H9 (cell line): ENCODE data around the gene CCDC81. TPM values are rescaled to one million over a fixed set of nuclear protein-coding genes. Genes with fewer than 3 reads are reported as not detected.

ENCODE experiments used
- DNase-seq: peaks from one replicate; pipeline ENCODE4 v3.0.0-alpha.2; 2017
- H2AFZ ChIP-seq: one replicate; pipeline ENCODE4 v1.6.1; 2013; ENCODE audit warnings: mild to moderate bottlenecking, low read length, control low read depth, moderate library complexity
- H2AK5ac ChIP-seq: 2 replicates; pipeline ENCODE4 v1.6.1; 2013; ENCODE audit warnings: low read length, control low read depth, mixed read lengths; ENCODE audit not compliant: insufficient read length
- H2BK120ac ChIP-seq: one replicate; pipeline ENCODE4 v1.6.1; 2013; ENCODE audit warnings: low read depth, mild to moderate bottlenecking, low read length, control low read depth, inconsistent platforms; ENCODE audit not compliant: poor library complexity, severe bottlenecking
- H2BK12ac ChIP-seq: 2 replicates; pipeline ENCODE4 v1.6.1; 2013; ENCODE audit warnings: low read length, control low read depth, mixed read lengths, low read depth; ENCODE audit not compliant: insufficient read length
- H2BK15ac ChIP-seq: 2 replicates; pipeline ENCODE4 v1.6.1; 2013; ENCODE audit warnings: low read depth, low read length, control low read depth
- H2BK20ac ChIP-seq: one replicate; pipeline ENCODE4 v1.6.1; 2013; ENCODE audit warnings: low read depth, mild to moderate bottlenecking, low read length, control low read depth, inconsistent platforms; ENCODE audit not compliant: poor library complexity, severe bottlenecking
- H2BK5ac ChIP-seq: 2 replicates; pipeline ENCODE4 v1.6.1; 2013; ENCODE audit warnings: low read length, control low read depth, mixed read lengths; ENCODE audit not compliant: insufficient read length
- H3K14ac ChIP-seq: 2 replicates; pipeline ENCODE4 v1.6.1; 2013; ENCODE audit warnings: low read length, control low read depth; ENCODE audit not compliant: insufficient read depth
- H3K18ac ChIP-seq: 2 replicates; pipeline ENCODE4 v1.6.1; 2013; ENCODE audit warnings: low read depth, mild to moderate bottlenecking, mixed read lengths, low read length, control low read depth; ENCODE audit not compliant: insufficient read length
- H3K23ac ChIP-seq: 2 replicates; pipeline ENCODE4 v1.6.1; 2013; ENCODE audit warnings: low read length, control low read depth, mixed read lengths, low read depth; ENCODE audit not compliant: insufficient read length
- H3K23me2 ChIP-seq: 2 replicates; pipeline ENCODE4 v1.6.1; 2013; ENCODE audit warnings: low read depth, mild to moderate bottlenecking, mixed read lengths, low read length, control low read depth; ENCODE audit not compliant: insufficient read length, poor library complexity, severe bottlenecking
- H3K27ac ChIP-seq: 2 replicates; pipeline ENCODE4 v1.5.1; 2013; ENCODE audit warnings: low read length, control low read depth, mixed read lengths, low read depth; ENCODE audit not compliant: insufficient read length
- H3K27me3 ChIP-seq: 2 replicates; pipeline ENCODE4 v1.6.1; 2013; ENCODE audit warnings: low read length, control low read depth, inconsistent platforms; ENCODE audit not compliant: insufficient read depth
- H3K4ac ChIP-seq: 2 replicates; pipeline ENCODE4 v1.6.1; 2013; ENCODE audit warnings: low read depth, mild to moderate bottlenecking, control low read depth, inconsistent platforms, low read length, moderate library complexity
- H3K4me1 ChIP-seq: 2 replicates; pipeline ENCODE4 v1.6.1; 2013; ENCODE audit warnings: low read length, control low read depth, inconsistent platforms; ENCODE audit not compliant: insufficient read depth
- H3K4me2 ChIP-seq: 2 replicates; pipeline ENCODE4 v1.6.1; 2013; ENCODE audit warnings: low read length, control low read depth, mixed read lengths; ENCODE audit not compliant: insufficient read length, insufficient read depth
- H3K56ac ChIP-seq: 2 replicates; pipeline ENCODE4 v1.6.1; 2013; ENCODE audit warnings: low read depth, mild to moderate bottlenecking, mixed read lengths, low read length, control low read depth; ENCODE audit not compliant: insufficient read length
- H3K79me1 ChIP-seq: 2 replicates; pipeline ENCODE4 v1.6.1; 2013; ENCODE audit warnings: low read depth, mild to moderate bottlenecking, moderate library complexity, low read length, control low read depth, inconsistent platforms; ENCODE audit not compliant: insufficient read depth, poor library complexity, severe bottlenecking
- H3K79me2 ChIP-seq: 2 replicates; pipeline ENCODE4 v1.6.1; 2013; ENCODE audit warnings: low read length, control low read depth, inconsistent platforms; ENCODE audit not compliant: insufficient read depth
- H3K9ac ChIP-seq: 2 replicates; pipeline ENCODE4 v1.6.1; 2013; ENCODE audit warnings: low read length, control low read depth, mixed read lengths; ENCODE audit not compliant: insufficient read length; ENCODE audit errors: extremely low read depth
- H3K9me3 ChIP-seq: one replicate; pipeline ENCODE4 v1.6.1; 2013; ENCODE audit warnings: low read depth, low read length, inconsistent platforms; ENCODE audit not compliant: control insufficient read depth
- H3T11ph ChIP-seq: one replicate; pipeline ENCODE4 v1.6.1; 2013; ENCODE audit warnings: mild to moderate bottlenecking, low read length, control low read depth, inconsistent platforms
- H4K20me1 ChIP-seq: one replicate; pipeline ENCODE4 v1.6.1; 2013; ENCODE audit not compliant: control insufficient read depth, insufficient read length, insufficient read depth
- H4K5ac ChIP-seq: 2 replicates; pipeline ENCODE4 v1.6.1; 2013; ENCODE audit warnings: low read depth, mild to moderate bottlenecking, mixed read lengths, low read length, control low read depth; ENCODE audit not compliant: insufficient read length
- H4K8ac ChIP-seq: replicated peaks from 2 replicates; pipeline ENCODE4 v1.6.1; 2013; ENCODE audit warnings: low read length, control low read depth, mixed read lengths, low read depth; ENCODE audit not compliant: insufficient read length
- H4K91ac ChIP-seq: 2 replicates; pipeline ENCODE4 v1.6.1; 2013; ENCODE audit warnings: low read depth, mild to moderate bottlenecking, moderate library complexity, mixed read lengths, low read length, control low read depth; ENCODE audit not compliant: insufficient read length
- H3K27ac Mint-ChIP-seq, 3 experiments: 2 replicates in 2 of 3; 3 replicates in 1 of 3; pipeline ENCODE4 v1.8.0; 2020 to 2021; ENCODE audit warnings: mixed read lengths in 3 of 3, mild to moderate bottlenecking in 1 of 3, moderate library complexity in 1 of 3
- H3K27me3 Mint-ChIP-seq: 2 replicates; pipeline ENCODE4 v1.8.0; 2021; ENCODE audit warnings: low read depth, mild to moderate bottlenecking, moderate library complexity, mixed read lengths
- H3K36me3 Mint-ChIP-seq, 3 experiments: 2 replicates in 2 of 3; 3 replicates in 1 of 3; pipeline ENCODE4 v1.8.0; 2020 to 2021; ENCODE audit warnings: low read depth in 3 of 3, mixed read lengths in 3 of 3; ENCODE audit not compliant: insufficient read depth in 1 of 3
- H3K4me1 Mint-ChIP-seq, 2 experiments: 2 replicates each; pipeline ENCODE4 v1.8.0; 2020; ENCODE audit warnings: mixed read lengths in 2 of 2
- H3K4me3 Mint-ChIP-seq, 2 experiments: 2 replicates in 1 of 2; 3 replicates in 1 of 2; pipeline ENCODE4 v1.8.0; 2020 to 2021; ENCODE audit warnings: mild to moderate bottlenecking in 2 of 2, mixed read lengths in 2 of 2, moderate library complexity in 1 of 2
- H3K9me3 Mint-ChIP-seq, 2 experiments: 2 replicates in 1 of 2; 3 replicates in 1 of 2; pipeline ENCODE4 v1.8.0; 2020; ENCODE audit warnings: mild to moderate bottlenecking in 2 of 2, mixed read lengths in 2 of 2, moderate library complexity in 1 of 2
- CTCF ChIP-seq: fragments of 200-600 bp; sonication (generic); conservative IDR thresholded peaks from 3 replicates; pipeline ENCODE4 v1.8.0; 2021; ENCODE audit warnings: antibody characterized with exemption, mild to moderate bottlenecking
- WGBS: extraction: QIAGEN DNeasy Blood & Tissue Kit; methylation state at CpG from one replicate; pipeline ENCODE4 v1.1.7; 2013; ENCODE audit warnings: missing lambda C conversion rate, low lambda C conversion rate, mixed read lengths; ENCODE audit not compliant: insufficient read length; ENCODE audit errors: extremely low coverage; 5-methylcytosine and 5-hydroxymethylcytosine counted together
- total RNA-seq: library from RNA; stranded (reverse); gene quantifications from 2 replicates; pipeline ENCODE4 v1.2.1, GENCODE V29; 2021

CCDC81 gene
- total RNA-seq, 1 experiment from 2014 or later, result 0.52 TPM

GRCh38 chr11:86460461-86461385, 86.0 kb downstream of the CCDC81 start:
- no peak overlapping the region for H3K18ac ChIP-seq

More at GRCh38 chr11:86460461-86461385, 86.0 kb downstream of the CCDC81 start:
- Histone ChIP-seq H3K9ac (no peak overlapping the region), H3K9me3 (no peaks in the 10 kb centered on the region), H3K27me3 (no peaks in the 10 kb centered on the region), H3K23me2 (no peaks in the 10 kb centered on the region), H3K4me1 (no peaks in the 10 kb centered on the region; the same call in 1 of the 2 replicates), H2AFZ (no peak overlapping the region), H3K27ac (no peak overlapping the region), H3K79me1 (no peaks in the 10 kb centered on the region), H2BK120ac (no peak overlapping the region), H3K56ac (no peak overlapping the region), H3K79me2 (no peaks in the 10 kb centered on the region), H3T11ph (no peak overlapping the region), H2BK15ac (no peak overlapping the region), H2BK12ac (no peak overlapping the region), H4K20me1 (no peaks in the 10 kb centered on the region), H3K14ac (no peak overlapping the region), H2BK5ac (no peak overlapping the region), H2BK20ac (no peak overlapping the region), H3K23ac (no peak overlapping the region), H3K4me2 (no peak overlapping the region), H3K4ac (no peak overlapping the region), H4K91ac (no peak overlapping the region), H2AK5ac (no peak overlapping the region), H4K5ac (no peak overlapping the region), H4K8ac (no peak overlapping the region)
- no peak overlapping the region; a peak in 1 of 7 replicates for H3K27ac Mint-ChIP-seq
- no CpG with 5 or more reads among the region's 9 CpGs for WGBS
- H3K9me3 Mint-ChIP-seq, result no peaks in the 10 kb centered on the region
- no peaks in the 10 kb centered on the region for H3K36me3 Mint-ChIP-seq
- peaks cover 12 to 15% of the 10 kb centered on the region in 2 experiments for H3K4me1 Mint-ChIP-seq
- peaks cover 2% of the 10 kb centered on the region; the same call in 1 of the 2 replicates for H3K27me3 Mint-ChIP-seq
- H3K4me3 Mint-ChIP-seq, result no peak overlapping the region
- DNase-seq, result no peak
- no peak for TF ChIP-seq CTCF
